Transverse colon (tissue), 4 donors: Measurements from ENCODE around the gene CERK.
"Not testable (repeated sequence)": the region's sequence is repeated elsewhere in the genome, so short reads cannot be mapped to it uniquely, and the experiment has no call there.

Experiments
- CTCF ChIP-seq, 5 experiments: fragments of 200-600 bp in 3 of 5; fragments of 450-650 bp in 2 of 5; sonication (generic) in 3 of 5; IDR thresholded peaks; 1 replicate in 2 of 5; 2 replicates in 3 of 5; pipeline ENCODE4 v1.5.1; 2016 to 2017; ENCODE audit warnings: antibody characterized with exemption in 5 of 5, inconsistent platforms in 3 of 5, mild to moderate bottlenecking in 2 of 5, moderate library complexity in 1 of 5
- POLR2A ChIP-seq: fragments of 450-650 bp; IDR thresholded peaks from one replicate; pipeline ENCODE4 v1.6.1; 2016; ENCODE audit warnings: antibody characterized with exemption, mild to moderate bottlenecking, moderate library complexity
- POLR2AphosphoS5 ChIP-seq, 3 donors: sonication (generic); formaldehyde crosslinking; IDR thresholded peaks; one replicate each; pipeline ENCODE4 v1.6.1; 2016; ENCODE audit warnings: antibody characterized with exemption in 3 of 3

GRCh38 chr22:46648225-46648820, 89.7 kb downstream of the CERK start:
- not testable (repeated sequence) for TF ChIP-seq CTCF (IDR thresholded peaks at IDR 0.05); POLR2AphosphoS5 (IDR thresholded peaks at IDR 0.05); POLR2A
